ENCODE results near the gene CBFA2T2.
"Not testable (repeated sequence)": the region's sequence is repeated elsewhere in the genome, so short reads cannot be mapped to it uniquely, and the experiment has no call there.

The CBFA2T2 gene

GRCh38 chr20:33621717-33622400 is 132.0 kb downstream of the CBFA2T2 start:
- no peak for DNase-seq (ENCODE audit: low read depth in 2 of 2, low spot score in 1 of 2)

GRCh38 chr20:33622705-33623365 is 132.9 kb downstream of the CBFA2T2 start:
- no peak for DNase-seq (ENCODE audit: low read depth in 2 of 2, low spot score in 1 of 2)

GRCh38 chr20:33624399-33624798 is 134.5 kb downstream of the CBFA2T2 start:
- DNase-seq (ENCODE audit: low read depth in 2 of 2, low spot score in 1 of 2): no peak

DNA sequence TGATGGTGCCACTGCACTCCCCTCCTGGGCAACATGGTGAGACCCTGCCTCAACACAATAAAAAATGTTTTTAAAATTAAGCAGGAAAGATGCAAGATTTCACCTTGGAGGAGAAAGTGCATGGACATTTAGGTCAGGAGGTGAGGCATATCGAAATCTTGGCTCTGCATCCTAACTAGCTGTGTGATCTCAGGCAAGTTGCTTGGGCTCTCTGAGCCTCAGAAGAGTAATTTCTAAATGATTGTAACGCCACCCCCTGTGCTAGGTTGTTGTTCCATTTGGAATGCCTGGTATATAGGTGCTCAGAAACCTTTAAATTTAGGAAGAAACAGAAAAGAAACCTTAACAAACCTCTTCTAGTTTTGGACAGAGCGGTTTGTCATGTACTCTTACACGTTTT is 136.3 kb downstream of the CBFA2T2 start:
- no peak for DNase-seq (ENCODE audit: low read depth in 2 of 2, low spot score in 1 of 2)

GRCh38 chr20:33627577-33628216 is 137.8 kb downstream of the CBFA2T2 start:
- no peak for DNase-seq (ENCODE audit: low read depth in 2 of 2, low spot score in 1 of 2)

GRCh38 chr20:33629533-33629932 is 139.6 kb downstream of the CBFA2T2 start:
- DNase-seq (ENCODE audit: low read depth in 2 of 2, low spot score in 1 of 2): no peak

DNA sequence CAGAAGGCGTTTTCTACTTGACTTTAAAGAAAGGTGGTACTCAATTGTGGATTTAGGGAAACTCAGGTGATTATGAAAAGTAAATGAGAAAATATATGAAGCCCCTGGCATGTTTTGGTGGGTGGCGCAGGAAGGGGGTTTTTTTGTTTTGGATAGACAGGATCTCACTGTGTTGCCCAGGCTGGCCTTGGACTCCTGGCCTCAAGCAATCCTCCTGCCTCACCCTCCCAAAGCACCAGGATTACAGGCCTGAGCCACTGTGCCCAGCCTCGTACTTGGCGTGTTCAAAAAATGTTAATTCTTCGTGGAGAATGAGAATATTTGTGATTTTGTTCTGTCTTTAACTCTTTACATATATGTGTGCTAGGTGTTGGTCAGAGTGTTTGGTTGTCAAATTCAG is 140.1 kb downstream of the CBFA2T2 start:
- no peak for DNase-seq (ENCODE audit: low read depth in 2 of 2, low spot score in 1 of 2)

- no peak for DNase-seq (ENCODE audit: low read depth in 2 of 2, low spot score in 1 of 2)
Observed at GRCh38 chr20:33630507-33630906, 140.6 kb downstream of the CBFA2T2 start.

GRCh38 chr20:33631910-33632309 is 142.0 kb downstream of the CBFA2T2 start:
- DNase-seq (ENCODE audit: low read depth in 2 of 2, low spot score in 1 of 2): not testable (repeated sequence)

- DNase-seq (ENCODE audit: low read depth in 2 of 2, low spot score in 1 of 2): no peak
Observed at GRCh38 chr20:33635341-33635740, 145.4 kb downstream of the CBFA2T2 start.

DNA sequence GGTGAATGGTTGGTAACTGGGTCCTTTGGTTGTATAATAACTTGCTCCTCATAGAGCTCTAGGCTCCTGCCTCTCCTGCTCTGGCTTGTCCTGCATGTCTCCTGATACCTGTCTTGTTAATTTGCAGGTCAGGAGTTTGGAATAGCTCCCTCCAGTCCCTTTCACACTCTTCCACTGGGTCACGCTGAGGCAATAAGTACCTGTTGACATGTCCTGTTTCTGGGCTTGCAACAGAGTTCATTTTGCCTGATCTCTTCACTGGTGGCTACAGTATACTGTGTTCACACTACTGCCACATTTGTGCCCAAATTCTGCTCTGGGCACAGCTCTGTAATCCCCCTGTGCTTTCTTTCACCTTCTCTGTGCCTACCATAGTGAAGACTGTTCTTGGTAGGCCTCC is 146.9 kb downstream of the CBFA2T2 start:
- no peak for DNase-seq (ENCODE audit: low read depth in 2 of 2, low spot score in 1 of 2)

DNA sequence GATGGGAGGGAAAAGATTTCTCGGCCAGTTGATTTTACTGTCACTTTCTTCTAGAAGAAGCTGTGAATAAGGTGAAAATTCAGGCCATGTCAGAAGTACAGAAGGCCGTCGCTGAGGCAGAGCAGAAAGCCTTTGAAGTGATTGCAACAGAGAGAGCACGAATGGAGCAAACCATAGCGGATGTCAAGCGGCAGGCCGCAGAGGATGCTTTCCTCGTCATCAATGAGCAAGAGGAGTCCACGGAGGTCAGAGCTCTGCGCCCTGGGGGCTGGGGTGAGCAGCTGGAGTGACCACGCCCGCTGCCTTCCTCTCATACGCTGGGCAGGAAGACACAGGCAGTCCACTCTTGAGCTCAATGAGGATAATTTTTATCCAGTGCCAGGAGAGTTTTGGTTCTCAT is 150.4 kb downstream of the CBFA2T2 start:
- DNase-seq (ENCODE audit: low read depth in 2 of 2, low spot score in 1 of 2): no peak

- no peak for DNase-seq (ENCODE audit: low read depth in 2 of 2, low spot score in 1 of 2)
Observed at GRCh38 chr20:33644313-33645071, 154.6 kb downstream of the CBFA2T2 start.

DNA sequence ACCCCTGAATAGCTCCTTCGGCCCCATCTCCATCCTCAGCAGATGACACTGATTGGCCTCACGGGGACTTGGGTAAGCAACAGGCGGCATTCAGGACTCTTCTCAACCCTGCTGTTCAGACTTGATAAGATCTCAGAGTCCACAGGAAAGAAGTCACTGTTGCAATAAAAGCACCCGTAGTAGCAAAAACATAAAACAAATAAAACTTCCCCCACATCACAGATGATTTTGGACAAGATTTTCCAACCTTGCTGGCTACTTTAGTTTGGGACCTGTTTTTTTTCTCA is 155.1 kb downstream of the CBFA2T2 start:
- DNase-seq (ENCODE audit: low read depth in 2 of 2, low spot score in 1 of 2): no peak

DNA sequence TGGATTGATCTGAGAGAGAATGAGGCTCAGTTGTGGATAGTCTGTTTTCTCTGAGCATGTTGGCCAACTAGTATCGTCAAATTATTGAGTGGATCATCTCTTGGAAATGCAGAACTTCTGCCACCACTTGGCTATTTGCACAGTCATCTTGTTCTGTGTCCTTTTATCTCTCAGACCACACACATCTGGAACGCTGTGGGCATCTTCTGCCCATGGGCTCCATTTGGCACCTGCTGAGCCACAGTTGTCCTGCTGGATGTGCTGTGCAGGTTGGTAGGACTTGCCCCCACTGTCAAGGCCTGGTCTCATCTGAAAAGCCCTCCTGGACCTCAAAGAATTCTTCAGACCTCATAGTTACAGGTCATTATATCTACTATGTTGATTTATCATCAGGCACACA is 155.5 kb downstream of the CBFA2T2 start:
- DNase-seq (ENCODE audit: low read depth in 2 of 2, low spot score in 1 of 2): no peak

DNA sequence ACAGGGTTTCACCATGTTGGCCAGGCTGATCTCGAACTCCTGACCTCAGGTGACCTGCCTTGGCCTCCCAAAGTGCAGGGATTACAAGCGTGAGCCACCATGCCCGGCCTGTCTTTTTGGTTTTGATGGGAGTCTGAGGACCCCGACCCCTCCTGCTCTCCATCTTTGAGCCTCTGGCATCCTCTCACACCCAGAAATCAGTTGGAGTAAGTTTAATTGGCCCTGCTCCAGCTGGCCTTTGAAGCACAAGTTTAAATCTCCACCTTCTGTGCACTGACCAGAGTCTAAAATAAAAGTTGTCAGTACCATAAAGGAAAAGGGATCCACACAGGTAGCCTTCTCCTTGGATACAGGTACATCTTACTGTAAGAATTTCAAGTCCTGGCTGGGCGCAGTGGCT is 156.3 kb downstream of the CBFA2T2 start:
- no peak for DNase-seq (ENCODE audit: low read depth in 2 of 2, low spot score in 1 of 2)

DNA sequence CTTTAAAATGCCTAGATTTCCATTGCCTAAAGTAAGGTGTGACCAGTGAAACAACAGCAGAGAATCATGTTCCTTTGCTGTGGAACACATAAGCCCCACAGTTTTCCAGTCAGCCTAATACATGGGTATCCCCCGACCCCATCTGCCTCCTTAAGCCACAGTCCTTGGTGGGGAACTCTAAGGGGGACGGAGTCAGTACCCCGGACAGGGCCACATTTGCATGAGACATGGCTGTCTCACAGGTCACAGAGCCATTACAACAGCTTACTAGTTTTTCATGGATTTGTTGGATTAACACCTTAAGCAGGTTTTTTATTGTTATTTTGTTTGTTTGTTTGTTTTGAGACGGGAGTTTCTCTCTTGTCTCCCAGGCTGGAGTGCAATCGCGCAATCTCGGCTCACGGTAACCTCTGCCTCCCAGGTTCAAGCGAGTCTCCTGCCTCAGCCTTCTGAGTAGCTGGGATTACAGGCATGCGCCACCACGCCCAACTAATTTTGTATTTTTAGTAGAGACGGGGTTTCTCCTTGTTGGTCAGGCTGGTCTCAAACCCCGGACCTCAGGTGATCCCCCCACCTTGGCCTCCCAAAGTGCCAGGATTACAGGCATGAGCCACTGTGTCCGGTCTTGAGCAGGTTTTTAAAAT is 157.2 kb downstream of the CBFA2T2 start:
- DNase-seq (ENCODE audit: low read depth in 2 of 2, low spot score in 1 of 2): not testable (repeated sequence)

- no peak for DNase-seq (ENCODE audit: low read depth in 2 of 2, low spot score in 1 of 2)
Observed at GRCh38 chr20:33647603-33648395, 157.9 kb downstream of the CBFA2T2 start.

GRCh38 chr20:33648396-33649004 is 158.6 kb downstream of the CBFA2T2 start:
- no peak for DNase-seq (ENCODE audit: low read depth in 2 of 2, low spot score in 1 of 2)

DNA sequence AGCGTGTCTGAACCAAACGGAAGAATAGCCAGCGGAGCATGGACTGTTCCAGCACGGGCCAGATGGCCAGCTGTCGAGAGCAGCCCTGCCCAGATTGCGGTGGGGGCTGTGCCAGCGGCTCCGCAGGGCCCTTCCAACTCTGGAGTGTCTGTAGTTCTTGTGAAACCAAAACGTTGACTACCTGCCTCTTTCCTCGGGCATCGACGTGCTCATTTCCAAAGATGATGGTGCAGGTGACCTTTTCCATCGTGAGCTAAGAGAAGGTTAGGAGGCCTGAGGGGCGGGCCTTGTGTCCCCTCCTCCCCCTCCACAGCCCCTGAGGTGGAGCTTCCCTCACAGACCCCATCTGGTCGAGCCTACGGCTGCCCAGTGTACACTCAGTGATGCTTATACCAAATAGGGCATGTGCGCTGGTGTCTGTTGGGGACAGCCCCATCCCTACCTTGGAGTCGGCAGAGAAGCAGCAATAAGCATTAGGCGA is 159.3 kb downstream of the CBFA2T2 start:
- DNase-seq (ENCODE audit: low read depth in 2 of 2, low spot score in 1 of 2): no peak

All from stimulated activated CD8-positive, alpha-beta memory T cell treated with anti-CD3 and anti-CD28 coated beads, Interleukin-4, amount 100 ng/mL, for 4 hours (primary cell).